Measurements from ENCODE around the gene SBF2. TPM values are rescaled to one million over a fixed set of nuclear protein-coding genes. Genes with fewer than 3 reads are reported as not detected.

The SBF2 gene
- total and polyA plus RNA-seq, 2 donors (not counting 1 experiment from before 2014, with no cell fraction given): 5.6 to 17.7 TPM

GRCh38 chr11:10064828-10065227 is 229.2 kb downstream of the SBF2 start:
- no CpG with 5 or more reads among the region's 2 CpGs for WGBS (ENCODE audit: insufficient coverage)
- H3K27ac ChIP-seq (ENCODE audit: low read length in 2 of 2): no peak overlapping the region
- H3K27me3 ChIP-seq (replicated peaks in 1 of 4; ENCODE audit: control extremely low read depth in 1 of 4, control insufficient read depth in 3 of 4, insufficient read depth in 4 of 4, low read length in 3 of 4): no peaks in the 10 kb centered on the region
- H3K4me3 Mint-ChIP-seq: no peak overlapping the region
- H3K9ac ChIP-seq (ENCODE audit: low read length): no peak overlapping the region
- DNase-seq: no peak
- no peaks in the 10 kb centered on the region for H3K36me3 ChIP-seq (replicated peaks in 1 of 2; ENCODE audit: control extremely low read depth in 1 of 2, control insufficient read depth in 1 of 2, extremely low read depth in 1 of 2, insufficient read depth in 2 of 2, low read length in 1 of 2)
- ChIA-PET CTCF (no interaction called here), POLR2A (no interaction called here)
- H3K4me1 Mint-ChIP-seq: no peaks in the 10 kb centered on the region
- H3K9me3 Mint-ChIP-seq (ENCODE audit: insufficient read depth): peaks cover 7% of the 10 kb centered on the region
- intact Hi-C loops (cut with micrococcal nuclease): no loop called here
- H3K27ac Mint-ChIP-seq: no peak overlapping the region
- H3K4me3 ChIP-seq (ENCODE audit: control extremely low read depth in 1 of 5, extremely low read depth in 1 of 5, insufficient read depth in 1 of 5, low read depth in 2 of 5, low read length in 4 of 5): no peak overlapping the region
- TF ChIP-seq CTCF (IDR thresholded peaks at IDR 0.05) (no peak), EZH2 (IDR thresholded peaks at IDR 0.05; ENCODE audit: borderline replicate concordance, insufficient read depth, low read depth, low read length, poor library complexity, severe bottlenecking) (no peak)
- no peaks in the 10 kb centered on the region for H3K4me1 ChIP-seq (ENCODE audit: control insufficient read depth in 2 of 2, insufficient read depth in 2 of 2, low read length in 2 of 2)
- no peaks in the 10 kb centered on the region for H4K20me1 ChIP-seq (ENCODE audit: control insufficient read depth, insufficient read depth, low read length, poor library complexity, severe bottlenecking)
- H3K79me2 ChIP-seq (ENCODE audit: control insufficient read depth, insufficient read depth, low read length): no peaks in the 10 kb centered on the region
- ATAC-seq (ENCODE audit: low read depth): no peak
- H3K9me3 ChIP-seq (ENCODE audit: control extremely low read depth in 1 of 3, control insufficient read depth in 2 of 3, insufficient read depth in 1 of 3, low read length in 2 of 3): peaks cover 0 to 4% (median 3%) of the 10 kb centered on the region in 3 donors
- no peaks in the 10 kb centered on the region for H3K27me3 Mint-ChIP-seq
- no peak overlapping the region for H2AFZ ChIP-seq (ENCODE audit: insufficient read depth, low read depth, low read length, poor library complexity, severe bottlenecking)
- H3K4me2 ChIP-seq (replicated peaks; ENCODE audit: low read depth, low read length, poor library complexity, severe bottlenecking): no peak overlapping the region

- no peaks in the 10 kb centered on the region for H3K27me3 Mint-ChIP-seq
- no CpG with 5 or more reads among the region's 1 CpG for WGBS (ENCODE audit: insufficient coverage)
- intact Hi-C loops (cut with micrococcal nuclease): no loop called here
Measured at GRCh38 chr11:10058356-10058755, 235.7 kb downstream of the SBF2 start.

More at GRCh38 chr11:10058356-10058755, 235.7 kb downstream of the SBF2 start:
- no peak for ATAC-seq (ENCODE audit: low read depth)
- Histone ChIP-seq H3K27me3 (replicated peaks in 1 of 4; ENCODE audit: control extremely low read depth in 1 of 4, control insufficient read depth in 3 of 4, insufficient read depth in 4 of 4, low read length in 3 of 4) (peaks cover 0 to 7% (median 0%) of the 10 kb centered on the region in 4 experiments), H3K4me2 (replicated peaks; ENCODE audit: low read depth, low read length, poor library complexity, severe bottlenecking) (no peak overlapping the region), H4K20me1 (ENCODE audit: control insufficient read depth, insufficient read depth, low read length, poor library complexity, severe bottlenecking) (no peaks in the 10 kb centered on the region), H3K4me1 (ENCODE audit: control insufficient read depth in 2 of 2, insufficient read depth in 2 of 2, low read length in 2 of 2) (no peaks in the 10 kb centered on the region), H3K9ac (ENCODE audit: low read length) (no peak overlapping the region), H3K79me2 (ENCODE audit: control insufficient read depth, insufficient read depth, low read length) (peaks cover 3% of the 10 kb centered on the region), H3K9me3 (ENCODE audit: control extremely low read depth in 1 of 3, control insufficient read depth in 2 of 3, insufficient read depth in 1 of 3, low read length in 2 of 3) (peaks cover 0 to 19% (median 16%) of the 10 kb centered on the region in 3 donors), H3K36me3 (replicated peaks in 1 of 2; ENCODE audit: control extremely low read depth in 1 of 2, control insufficient read depth in 1 of 2, extremely low read depth in 1 of 2, insufficient read depth in 2 of 2, low read length in 1 of 2) (no peaks in the 10 kb centered on the region), H3K4me3 (ENCODE audit: control extremely low read depth in 1 of 5, extremely low read depth in 1 of 5, insufficient read depth in 1 of 5, low read depth in 2 of 5, low read length in 4 of 5) (no peak overlapping the region), H3K27ac (ENCODE audit: low read length in 2 of 2) (no peak overlapping the region), H2AFZ (ENCODE audit: insufficient read depth, low read depth, low read length, poor library complexity, severe bottlenecking) (no peak overlapping the region)
- H3K4me1 Mint-ChIP-seq: no peaks in the 10 kb centered on the region
- TF ChIP-seq CTCF (IDR thresholded peaks at IDR 0.05): no peak
- no peak for TF ChIP-seq EZH2 (IDR thresholded peaks at IDR 0.05; ENCODE audit: borderline replicate concordance, insufficient read depth, low read depth, low read length, poor library complexity, severe bottlenecking)
- CTCF ChIA-PET: interaction anchor here (1.2 kb wide), 1 partner anchor 10 kb away, joined by 3 read pairs; no protein-coding TSS in a partner anchor
- no peak overlapping the region for H3K4me3 Mint-ChIP-seq
- peaks cover 18% of the 10 kb centered on the region for H3K9me3 Mint-ChIP-seq (ENCODE audit: insufficient read depth)
- H3K27ac Mint-ChIP-seq: no peak overlapping the region
- DNase-seq: no peak
- POLR2A ChIA-PET: no interaction called here

All from B cell (primary cell).